Measurements from ENCODE around the gene PER2.

Gene PER2

DNA sequence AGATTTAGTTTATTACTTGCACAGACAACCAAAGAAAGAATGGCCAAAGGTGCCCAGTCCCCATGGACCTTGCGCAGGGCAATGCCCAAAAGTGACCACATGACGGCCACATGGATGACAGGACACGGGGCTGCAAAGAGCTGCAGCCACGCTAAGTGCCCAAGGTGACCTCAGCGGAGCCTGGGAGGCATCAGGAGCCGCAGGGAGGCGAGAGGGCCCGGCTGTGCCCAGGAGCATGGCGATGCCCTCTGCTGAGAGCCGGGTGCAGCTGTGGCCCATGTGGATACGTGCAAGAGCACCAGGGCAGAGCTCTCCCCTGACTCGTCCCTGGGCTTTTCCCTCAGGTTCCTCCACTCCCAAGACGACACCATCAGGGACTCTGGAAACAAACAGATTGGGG is 63.3 kb downstream of the PER2 start:
- no peak for DNase-seq

DNA sequence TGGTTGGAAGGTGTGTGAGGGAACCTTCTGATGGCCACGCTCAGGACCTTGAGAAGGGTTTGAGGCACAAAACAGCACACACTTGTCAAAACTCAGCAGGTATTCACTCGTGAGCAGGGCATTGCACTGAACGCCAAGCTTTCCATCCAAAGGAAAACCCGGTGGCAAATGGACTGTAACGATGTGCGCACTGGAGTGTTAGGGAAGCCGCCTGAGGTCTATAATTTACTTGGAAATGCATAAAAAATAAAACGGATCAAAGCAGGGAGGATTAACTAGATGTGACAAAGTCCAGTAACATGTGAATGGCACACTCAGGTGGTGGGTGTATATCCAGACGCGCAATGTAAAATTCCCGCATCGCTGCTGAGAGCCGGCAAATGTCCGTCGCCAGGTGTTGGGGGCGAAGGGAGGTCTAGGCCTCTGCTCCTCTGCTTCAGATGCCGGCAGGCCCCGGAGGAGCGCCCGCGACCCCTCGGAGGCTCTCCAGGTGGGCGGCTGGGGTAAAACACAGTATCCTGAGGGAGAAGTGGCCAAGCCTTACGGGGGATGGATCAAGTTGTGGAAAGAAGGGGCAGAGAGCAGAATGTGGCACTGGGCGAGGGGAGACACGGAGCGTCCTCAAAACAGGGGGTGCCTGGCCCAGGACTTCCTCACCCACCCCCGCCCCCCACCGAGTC is 63.9 kb downstream of the PER2 start:
- no peak for DNase-seq

DNA sequence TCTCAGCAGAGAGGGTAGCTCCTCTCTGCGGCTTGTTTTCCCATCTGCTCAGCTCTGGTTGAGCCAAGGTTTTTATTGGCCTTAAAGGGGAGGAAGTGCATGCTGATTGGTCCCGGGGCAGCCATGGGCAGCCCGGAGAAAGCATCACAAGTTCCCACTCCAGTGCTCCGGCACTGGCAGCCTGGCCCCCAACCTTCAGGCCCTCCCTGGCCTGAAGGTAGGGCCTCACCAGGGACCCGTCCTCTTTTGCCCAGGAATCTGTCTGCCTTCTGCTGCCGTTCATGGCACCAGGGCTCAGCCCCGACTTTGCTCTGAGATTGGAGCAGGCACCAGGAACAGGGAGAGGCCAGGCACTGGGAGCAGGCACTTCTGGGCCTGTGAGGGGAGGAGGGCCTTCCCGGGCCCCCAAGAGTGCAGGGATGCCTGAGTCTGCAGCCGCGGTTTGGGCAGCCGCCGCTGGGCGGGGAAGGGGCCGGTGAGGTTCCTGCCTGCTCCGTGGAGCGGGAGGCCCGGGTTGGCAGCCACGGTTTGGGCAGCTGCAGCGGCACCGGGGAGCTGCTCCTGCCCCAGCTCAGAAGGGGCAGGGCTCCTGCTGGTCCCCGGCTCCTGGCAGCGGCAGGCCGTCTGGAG is 67.4 kb downstream of the PER2 start:
- no peak for DNase-seq

DNA sequence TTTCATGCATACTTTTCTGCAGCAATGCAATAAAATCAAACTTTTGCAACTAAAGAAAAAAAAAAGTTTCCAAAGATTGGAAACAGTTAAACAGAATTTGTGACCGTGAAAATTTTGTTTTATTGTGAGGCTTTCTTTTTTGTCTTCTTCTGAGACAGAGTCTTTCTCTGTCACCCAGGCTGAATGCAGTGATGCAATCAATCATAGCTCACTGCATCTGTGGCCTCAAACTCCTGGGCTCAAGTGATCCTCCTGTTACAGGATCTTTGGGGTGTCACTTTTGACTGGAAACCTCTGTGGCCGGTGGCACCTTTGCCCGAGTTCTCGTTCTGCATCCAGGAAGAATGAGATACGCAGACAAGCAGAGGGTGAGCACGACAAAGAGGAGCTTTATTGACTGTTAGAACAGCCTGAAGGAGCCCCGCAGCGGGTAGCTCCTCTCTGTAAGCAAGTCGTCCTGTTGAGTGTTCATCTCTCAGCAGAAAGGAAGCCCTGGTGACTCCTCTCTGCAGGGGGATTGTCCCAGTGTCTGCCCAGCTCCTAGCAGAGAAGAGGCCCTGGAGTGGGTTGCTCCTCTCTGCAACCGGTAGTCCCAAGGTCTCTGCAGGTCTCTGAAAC is 68.0 kb downstream of the PER2 start:
- DNase-seq, result no peak

DNA sequence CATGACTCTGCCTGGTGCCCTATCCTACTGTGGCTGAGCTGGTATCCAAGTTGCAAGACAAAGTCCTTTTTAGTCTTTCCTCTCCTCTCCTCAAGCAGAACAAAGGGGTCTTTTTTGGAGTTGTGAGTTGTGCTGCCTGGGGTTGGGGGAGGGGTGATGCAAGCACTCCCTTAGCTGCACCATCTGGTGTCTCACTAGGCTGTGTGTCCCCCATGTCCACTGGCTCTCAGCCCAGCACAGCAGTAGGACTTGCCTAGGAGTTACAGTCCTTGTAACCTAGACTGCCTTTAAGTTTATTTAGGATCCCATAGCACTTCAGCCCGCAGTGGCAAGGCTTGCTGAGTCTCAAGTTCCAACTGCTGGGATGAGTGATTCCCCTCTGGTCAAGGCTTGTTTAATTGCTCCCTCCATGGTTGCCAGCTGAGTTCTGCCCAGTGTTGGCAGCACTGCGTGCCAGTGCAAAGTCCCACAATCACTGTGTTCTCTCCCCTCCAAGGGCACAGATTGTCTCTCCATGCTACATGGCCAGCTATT is 71.7 kb downstream of the PER2 start:
- no peak for DNase-seq

DNA sequence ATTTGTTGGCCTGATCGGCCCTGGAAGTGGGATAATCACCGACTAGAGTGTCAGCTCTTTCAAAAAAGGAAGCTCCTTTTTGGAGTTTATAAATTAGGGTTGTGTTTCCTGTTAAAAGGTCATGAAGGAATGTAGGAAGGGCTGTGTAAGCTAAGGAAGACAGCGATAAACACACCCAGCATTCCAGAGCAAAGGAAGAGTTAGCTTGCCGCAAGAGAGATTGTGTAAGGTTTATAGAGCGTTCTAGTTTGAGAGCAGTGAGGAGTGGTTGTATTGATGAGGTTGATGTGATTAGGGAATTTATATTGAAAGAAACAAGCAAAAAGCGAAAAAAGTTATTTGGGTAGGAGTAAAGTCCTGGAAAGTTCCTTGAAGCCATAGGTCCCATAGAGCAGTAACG is 81.4 kb downstream of the PER2 start:
- no peak for DNase-seq

DNA sequence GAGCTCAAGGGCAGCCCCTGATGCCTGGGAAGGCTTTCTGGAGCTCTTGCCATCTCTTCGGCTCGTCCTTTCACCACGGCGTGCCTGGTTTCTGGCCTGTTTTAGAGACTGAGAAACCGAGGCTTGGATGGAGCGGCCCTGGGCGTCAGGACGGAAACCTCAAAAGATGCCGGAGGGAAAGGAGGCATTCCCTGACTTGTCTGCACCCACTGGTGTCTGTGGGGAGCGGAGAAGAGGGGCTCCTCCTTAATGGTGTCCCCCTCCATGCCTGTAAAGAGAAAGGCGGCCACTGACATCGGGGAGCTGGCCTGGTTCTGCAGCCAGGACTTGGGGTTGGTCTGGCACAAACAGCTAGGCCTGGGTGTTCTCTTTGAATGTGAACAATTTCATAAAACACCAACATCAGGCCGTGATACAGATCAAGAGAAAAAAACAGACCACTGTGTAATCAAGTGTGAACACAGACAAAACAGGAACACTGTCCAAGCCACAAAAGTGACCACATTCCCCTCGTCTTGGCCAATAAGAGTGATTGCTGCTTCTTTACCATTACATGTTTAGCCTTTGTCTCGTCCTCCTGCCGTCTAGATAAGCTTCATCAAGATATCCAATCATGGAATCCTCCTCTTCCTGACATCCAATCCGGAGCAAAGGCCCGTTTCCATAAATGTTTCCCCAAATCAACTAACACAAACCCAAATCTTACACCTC is 84.3 kb downstream of the PER2 start:
- no peak for DNase-seq

DNA sequence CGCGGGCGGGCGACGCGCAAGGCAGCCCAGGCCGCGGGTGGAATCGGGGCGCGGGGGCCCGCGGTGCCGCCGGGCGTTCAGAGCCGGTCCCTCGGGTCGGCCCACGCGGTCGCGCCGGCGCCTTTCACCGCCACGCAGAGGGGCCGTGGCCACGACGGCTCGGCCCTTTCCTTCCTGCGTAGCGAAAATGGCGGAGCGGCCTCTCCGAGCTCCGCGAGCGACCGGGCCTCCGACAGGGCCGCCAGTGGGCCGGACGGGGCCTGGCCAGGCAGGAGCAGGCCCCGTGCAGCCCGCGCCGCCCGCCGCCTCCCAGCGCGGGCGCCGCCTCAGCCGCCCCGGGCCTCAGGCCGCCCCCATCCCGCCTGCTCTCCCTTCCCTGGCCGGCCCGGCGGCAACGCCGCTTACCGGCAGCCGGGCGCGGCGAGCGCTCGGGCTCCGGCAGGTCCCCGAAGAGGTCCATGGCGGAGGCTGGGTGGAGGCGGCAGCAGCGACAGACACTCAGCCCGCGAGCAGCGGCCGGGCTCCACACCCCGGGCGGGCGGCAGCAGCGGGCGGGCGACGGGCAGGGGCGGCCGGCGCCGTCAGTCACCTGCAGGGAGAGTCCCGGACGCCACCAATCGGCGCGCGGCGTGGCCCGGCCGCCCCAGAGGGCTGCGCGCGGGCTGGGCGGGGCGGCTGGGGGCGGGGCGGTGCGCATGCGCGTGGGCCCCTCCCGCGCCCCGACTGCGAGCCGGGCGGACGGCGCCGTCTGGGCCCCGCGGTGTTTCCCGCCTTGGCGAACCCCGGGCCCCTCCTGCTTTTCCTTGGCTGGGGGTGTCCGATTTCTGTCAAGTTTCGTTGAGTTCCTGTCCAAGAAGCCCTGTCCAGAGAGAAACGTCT is 85.1 kb downstream of the PER2 start, which contains the start of gene ILKAP:
ILKAP (minus strand) TSS at position 602 of the 879 bp plus-strand sequence; CDS start at position 460, 142 bp downstream.
- DNase-seq, result peak; percentile 89

DNA sequence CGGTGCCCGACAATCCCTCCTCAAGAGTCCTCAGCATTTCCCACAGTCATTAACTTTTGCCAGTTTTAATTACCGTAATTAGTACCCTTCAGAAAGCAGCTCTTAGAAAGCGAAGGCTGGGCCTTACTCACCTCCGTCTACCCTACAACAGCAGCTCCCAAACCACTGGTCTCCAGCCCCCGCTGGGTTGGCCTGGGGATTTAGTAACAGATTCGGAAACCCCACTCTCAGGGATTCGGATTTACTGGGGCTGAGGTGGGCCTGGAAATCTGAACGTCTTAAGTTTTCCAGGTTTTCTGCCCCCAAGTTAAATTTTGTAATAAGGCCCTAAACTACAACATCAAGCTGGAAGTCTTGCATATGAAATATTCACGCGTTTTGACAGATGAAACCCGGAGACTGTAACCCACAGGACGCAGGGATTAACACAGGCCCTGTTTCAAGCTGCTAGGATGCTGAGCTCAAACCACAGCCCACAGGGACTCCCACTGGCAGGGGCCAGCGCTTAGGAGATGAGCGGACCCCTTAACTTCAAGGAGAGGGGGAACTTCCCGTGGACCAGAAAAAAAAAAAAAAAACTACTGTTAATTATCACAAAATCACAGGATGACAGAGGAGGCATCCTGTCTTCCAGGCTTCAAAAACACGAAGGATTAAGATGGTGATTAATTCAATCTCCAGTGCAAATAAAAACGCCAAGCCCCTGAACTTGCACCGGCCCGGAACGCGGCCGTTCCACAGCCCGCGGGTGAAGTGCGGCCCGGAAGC is 85.9 kb downstream of the PER2 start:
- DNase-seq, result no peak

Measured in CD4-positive, alpha-beta T cell treated with Interferon gamma for 1 hour (primary cell).